ENCODE measurements around the gene MYO16.

Gene MYO16

GRCh38 chr13:108667205-108667604 lies 37.8 kb downstream of the MYO16 start:
- no peak for DNase-seq

GRCh38 chr13:108669381-108669780 lies 40.0 kb downstream of the MYO16 start:
- no peak for DNase-seq

GRCh38 chr13:108674346-108674745 lies 44.9 kb downstream of the MYO16 start:
- DNase-seq, result no peak

GRCh38 chr13:108674771-108675170 lies 45.4 kb downstream of the MYO16 start:
- no peak for DNase-seq

- no peak for DNase-seq
Measured at GRCh38 chr13:108676620-108677019, 47.2 kb downstream of the MYO16 start.

GRCh38 chr13:108677806-108678205 lies 48.4 kb downstream of the MYO16 start:
- no peak for DNase-seq

GRCh38 chr13:108680011-108680410 lies 50.6 kb downstream of the MYO16 start:
- DNase-seq, result no peak

GRCh38 chr13:108681986-108682575 lies 52.7 kb downstream of the MYO16 start:
- no peak for DNase-seq

- no peak for DNase-seq
Measured at GRCh38 chr13:108682714-108683113, 53.3 kb downstream of the MYO16 start.

- DNase-seq, result no peak
Measured at GRCh38 chr13:108686027-108686426, 56.6 kb downstream of the MYO16 start.

- no peak for DNase-seq
Measured at GRCh38 chr13:108690726-108691125, 61.3 kb downstream of the MYO16 start.

- no peak for DNase-seq
Measured at GRCh38 chr13:108700422-108701170, 71.2 kb downstream of the MYO16 start.

GRCh38 chr13:108702171-108702570 lies 72.8 kb downstream of the MYO16 start:
- no peak for DNase-seq

GRCh38 chr13:108705031-108705430 lies 75.6 kb downstream of the MYO16 start:
- no peak for DNase-seq

- no peak for DNase-seq
Measured at GRCh38 chr13:108707584-108707983, 78.2 kb downstream of the MYO16 start.

- DNase-seq, result no peak
Measured at GRCh38 chr13:108708921-108709320, 79.5 kb downstream of the MYO16 start.

- DNase-seq, result no peak
Measured at GRCh38 chr13:108711386-108711785, 82.0 kb downstream of the MYO16 start.

- DNase-seq, result no peak
Measured at GRCh38 chr13:108725471-108725870, 96.1 kb downstream of the MYO16 start.

GRCh38 chr13:108728370-108728769 lies 99.0 kb downstream of the MYO16 start:
- no peak for DNase-seq

GRCh38 chr13:108733022-108733560 lies 103.7 kb downstream of the MYO16 start:
- no peak for DNase-seq

- DNase-seq, result no peak
Measured at GRCh38 chr13:108734676-108735075, 105.3 kb downstream of the MYO16 start.

GRCh38 chr13:108741930-108742329 lies 112.5 kb downstream of the MYO16 start:
- no peak for DNase-seq

GRCh38 chr13:108742701-108743451 lies 113.5 kb downstream of the MYO16 start:
- no peak for DNase-seq

- no peak for DNase-seq
Measured at GRCh38 chr13:108743522-108743921, 114.1 kb downstream of the MYO16 start.

Measured in activated CD4-positive, CD25-positive, alpha-beta regulatory T cell (primary cell).